Heart left ventricle (tissue), 16 donors: ENCODE data around the gene RTP2. TPM values are rescaled to one million over a fixed set of nuclear protein-coding genes. Genes with fewer than 3 reads are reported as not detected.

ENCODE experiments used
- ATAC-seq, 4 donors: fragments of 200-7000 bp; cut with Tn5 transposase; one replicate each; pipeline ENCODE4 v1.9.1; 2020 to 2022; ENCODE audit warnings: moderate library complexity in 4 of 4, mild to moderate bottlenecking in 3 of 4, moderate number of reproducible peaks in 1 of 4
- DNase-seq, 5 donors: peaks; one replicate each; pipeline ENCODE4 v3.0.0-alpha.2; 2020
- H3K27ac ChIP-seq, 12 donors: fragments of 200-600 bp; sonication (generic) in 4 of 12; one replicate each; pipeline versions ENCODE4 v1.5.0 to v1.8.0; 2016 to 2022; ENCODE audit warnings: mild to moderate bottlenecking in 2 of 12
- H3K27me3 ChIP-seq, 9 donors: fragments of 200-600 bp; sonication (generic) in 2 of 9; one replicate each; pipeline versions ENCODE4 v1.5.1 to v1.8.0; 2016 to 2022; ENCODE audit warnings: mild to moderate bottlenecking in 3 of 9
- H3K36me3 ChIP-seq, 9 donors: fragments of 200-600 bp; sonication (generic) in 2 of 9; one replicate each; pipeline versions ENCODE4 v1.5.0 to v1.8.0; 2018 to 2022; ENCODE audit warnings: mild to moderate bottlenecking in 2 of 9
- H3K4me1 ChIP-seq, 12 donors: fragments of 200-600 bp; sonication (generic) in 4 of 12; one replicate each; pipeline versions ENCODE4 v1.5.0 to v1.8.0; 2016 to 2022; ENCODE audit warnings: mild to moderate bottlenecking in 3 of 12
- H3K4me3 ChIP-seq, 12 donors: fragments of 200-600 bp; sonication (generic) in 4 of 12; one replicate each; pipeline versions ENCODE4 v1.5.0 to v1.8.0; 2017 to 2022; ENCODE audit warnings: mild to moderate bottlenecking in 9 of 12, moderate library complexity in 4 of 12
- H3K9me3 ChIP-seq, 12 donors: fragments of 200-600 bp; sonication (generic) in 4 of 12; one replicate each; pipeline versions ENCODE4 v1.5.0 to v1.8.0; 2016 to 2022; ENCODE audit warnings: mild to moderate bottlenecking in 1 of 12
- CTCF ChIP-seq, 12 donors: fragments of 200-600 bp; sonication (generic) in 4 of 12; IDR thresholded peaks; one replicate each; pipeline versions ENCODE4 v1.5.0 to v1.8.0; 2018 to 2022; ENCODE audit warnings: antibody characterized with exemption in 12 of 12, mild to moderate bottlenecking in 5 of 12
- POLR2A ChIP-seq, 2 donors: fragments of 450-650 bp; IDR thresholded peaks; one replicate each; pipeline ENCODE4 v1.6.1; 2017; ENCODE audit warnings: antibody characterized with exemption in 2 of 2, mild to moderate bottlenecking in 2 of 2, moderate library complexity in 2 of 2
- WGBS, 4 donors: extraction: QIAGEN DNeasy Blood & Tissue Kit in 2 of 4; methylation state at CpG; one replicate each; pipeline versions ENCODE4 v1.1.5 to v1.1.7; 2013 to 2018; 5-methylcytosine and 5-hydroxymethylcytosine counted together
- intact Hi-C, 10 donors: fragments of 100-400 bp; cut with DNase I; formaldehyde crosslinking; loops; one replicate each; pipeline versions ENCODE4 v1.11.1 to v1.14.2; 2022
- polyA plus RNA-seq, 2 donors: library from polyadenylated mRNA; stranded (reverse); fragments of 200-250 nt; gene quantifications; one replicate each; pipeline ENCODE4 v1.2.3, GENCODE V29; 2013
- total RNA-seq, 9 donors: library from RNA; depleted of rRNA in 2 of 9; stranded (reverse); fragments of >200 nt in 2 of 9; fragmentation: NEBNext Ultra II Directional in 3 of 9; extraction: Animal tissue kit (Norgen Biotek cat#: 25700) in 3 of 9; gene quantifications; one replicate each; pipeline versions ENCODE4 v1.1.0 to v1.2.4, GENCODE V29; 2016 to 2023
- donor health status: ischemic (EF 13 %, LVEDD 7.1; RV severe dilation, severe dysfunction).
- donor health status: healthy with polysubstance abuse.
- donor health status: DM: no; HTN: yes; CAD: no.
- donor health status: DM: no; HTN: no; CAD: no.
- donor health status: ischemic (EF 25% LVEDD 6.9; RV normal size, moderate dysfunction).
- donor health status: ischemic (EF 25% LVEDD 5.7; RV mildly dilated, moderate dysfunction).
- donor health status: healthy.
- donor health status: DM: yes; HTN: yes; CAD: no.
- donor health status: ischemic (EF 35%, LVEDD 5.7; RV mildly dilated, moderate dysfunction).
- donor health status: nonischemic (EF 11% LVEDD 7.7; RV severe dilation, severe dysfunction).
- donor health status: DM: yes; HTN: yes; CAD: no.
- donor health status: PGD.
- donor health status: ischemic (EF 29% LVEDD 5.4; RV normal size, mild dysfunction).
- donor health status: nonischemic (EF 23%, LVEDD 6.1; RV moderate dilation, normal function).

RTP2 gene
- total and polyA plus RNA-seq, 11 donors: not detected

GRCh38 chr3:187677604-187678003 is 24.8 kb downstream of the RTP2 start:
- 40 to 55% (median 51%) methylated on average over 1 of the region's 1 CpG for WGBS, 4 donors
- no peak for ATAC-seq

GRCh38 chr3:187673012-187673411 is 29.3 kb downstream of the RTP2 start:
- 21 to 45% (median 37%) methylated on average over 3 of the region's 3 CpGs for WGBS, 4 donors
- TF ChIP-seq POLR2A (IDR thresholded peaks at IDR 0.05) (no peak), CTCF (IDR thresholded peaks at IDR 0.05) (no peak)
- Histone ChIP-seq H3K4me1 (no peaks in the 10 kb centered on the region), H3K27ac (no peak overlapping the region), H3K4me3 (no peak overlapping the region), H3K27me3 (peaks cover 0 to 59% (median 6%) of the 10 kb centered on the region in 9 donors), H3K36me3 (no peaks in the 10 kb centered on the region), H3K9me3 (no peaks in the 10 kb centered on the region)
- DNase-seq (no peak), ATAC-seq (no peak)
- intact Hi-C loops: no loop called here

More at GRCh38 chr3:187677604-187678003, 24.8 kb downstream of the RTP2 start:
- no peaks in the 10 kb centered on the region for H3K36me3 ChIP-seq
- DNase-seq: no peak
- H3K27ac ChIP-seq: no peak overlapping the region
- peaks cover 0 to 11% (median 6%) of the 10 kb centered on the region in 12 donors for H3K4me1 ChIP-seq
- intact Hi-C loops: loop anchor here (2.0 to 5.0 kb wide), 7 partner anchors 35 to 457 kb away; no protein-coding TSS in a partner anchor
- H3K27me3 ChIP-seq: peaks cover 0 to 42% (median 4%) of the 10 kb centered on the region in 9 donors
- no peak overlapping the region for H3K4me3 ChIP-seq
- TF ChIP-seq CTCF (IDR thresholded peaks at IDR 0.05): no peak
- TF ChIP-seq POLR2A (IDR thresholded peaks at IDR 0.05): no peak
- no peaks in the 10 kb centered on the region for H3K9me3 ChIP-seq

GRCh38 chr3:187669675-187670504 is 32.5 kb downstream of the RTP2 start, which contains the start of gene SST:
Gene SST, minus strand, starts transcription at chr3:187670394. Its CDS starts 103 bp downstream, at chr3:187670291.
- Histone ChIP-seq H3K9me3 (no peaks in the 10 kb centered on the region), H3K27ac (no peak within 1 kb of the TSS), H3K36me3 (no peaks in the 10 kb centered on the region), H3K4me3 (no peak within 1 kb of the TSS), H3K27me3 (peaks cover 0 to 65% (median 6%) of the 10 kb centered on the region in 9 donors), H3K4me1 (no peaks in the 10 kb centered on the region)
- TF ChIP-seq CTCF (IDR thresholded peaks at IDR 0.05): no peak
- TF ChIP-seq POLR2A (IDR thresholded peaks at IDR 0.05): no peak
- intact Hi-C loops: no loop called here
- ATAC-seq (peak in 3 of 4 donors; percentile 71 to 80 (median 77)), DNase-seq (peak in 4 of 5 donors; percentile 13 to 47 (median 38))
- 5 to 7% (median 7%) methylated on average over 37 to 46 of the region's 46 CpGs for WGBS, 4 donors

GRCh38 chr3:187667526-187667925 is 34.8 kb downstream of the RTP2 start:
- Histone ChIP-seq H3K4me3 (no peak overlapping the region), H3K4me1 (no peaks in the 10 kb centered on the region), H3K27ac (no peak overlapping the region), H3K36me3 (no peaks in the 10 kb centered on the region), H3K9me3 (no peaks in the 10 kb centered on the region), H3K27me3 (peaks cover 0 to 48% (median 3%) of the 10 kb centered on the region in 9 donors)
- DNase-seq (no peak), ATAC-seq (no peak)
- TF ChIP-seq POLR2A (IDR thresholded peaks at IDR 0.05) (no peak), CTCF (IDR thresholded peaks at IDR 0.05) (no peak)
- intact Hi-C loops: no loop called here
